Measurements from ENCODE around the gene TNNC1. TPM values are rescaled to one million over a fixed set of nuclear protein-coding genes. Genes with fewer than 3 reads are reported as not detected.
A peak's percentile ranks its signal among the peaks of the same experiment; 100 is the strongest.

The TNNC1 gene
- total and polyA plus RNA-seq, 12 donors: 1.1 to 42.0 (median 6.3) TPM

- no peak for TF ChIP-seq CTCF (IDR thresholded peaks at IDR 0.05)
- TF ChIP-seq POLR2A (IDR thresholded peaks at IDR 0.05): no peak
- Histone ChIP-seq H3K4me1 (replicated peaks in 1 of 2) (peaks cover 0 to 36% of the 10 kb centered on the region in 2 donors), H3K9me3 (replicated peaks in 1 of 3) (no peaks in the 10 kb centered on the region), H3K27ac (peak overlapping the region in 1 of 5 donors; percentile 23), H3K4me3 (no peak overlapping the region), H3K27me3 (no peaks in the 10 kb centered on the region), H3K36me3 (replicated peaks in 1 of 2) (peaks cover 0 to 98% of the 10 kb centered on the region in 2 donors)
- 89 to 98% (median 93%) methylated on average over 6 of the region's 6 CpGs for WGBS, 4 donors
- intact Hi-C loops (cut with DNase I): loop anchor here in 1 of 2 donors (10.0 kb wide), 1 partner anchor 217 kb away; no protein-coding TSS in a partner anchor
- no peak for DNase-seq
Measured at GRCh38 chr3:52477796-52478095, 23.9 kb upstream of the TNNC1 start.

DNA sequence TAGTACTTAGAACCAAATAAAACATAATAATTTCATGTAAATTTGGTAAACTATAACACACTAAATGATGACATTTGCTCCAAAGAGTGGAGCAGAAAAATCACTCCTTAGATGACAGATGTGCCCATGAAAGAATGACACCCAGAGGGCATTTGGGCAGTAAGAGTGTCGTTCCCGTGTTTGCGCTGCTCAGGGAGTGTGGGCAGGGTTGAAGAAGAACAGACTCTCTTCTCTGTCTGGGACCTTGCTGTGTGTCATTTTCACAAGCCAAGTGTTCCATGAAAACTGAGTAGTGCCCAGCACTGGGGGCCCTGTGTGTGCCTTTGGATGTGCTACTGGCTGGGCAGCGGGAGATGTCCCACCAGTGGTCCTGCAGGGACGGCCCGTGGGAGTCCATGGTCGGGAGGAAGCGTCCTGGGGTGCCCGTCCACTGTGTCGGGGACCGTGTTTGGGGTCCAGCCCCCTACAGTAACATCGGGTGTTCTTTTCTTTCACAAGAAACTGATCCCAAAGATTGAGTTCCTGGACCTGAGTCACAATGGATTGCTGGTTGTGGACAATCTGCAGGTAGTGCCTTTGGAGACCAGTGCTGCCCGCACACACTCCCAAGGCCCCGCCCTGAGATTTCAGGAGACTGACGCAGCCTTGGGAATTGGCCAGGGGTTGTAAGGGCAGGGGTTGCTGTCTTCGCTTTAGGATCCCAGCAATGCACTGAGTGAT is 23.4 kb upstream of the TNNC1 start:
- Histone ChIP-seq H3K36me3 (replicated peaks in 1 of 2) (peaks cover 0 to 98% of the 10 kb centered on the region in 2 donors), H3K27ac (peak overlapping the region in 1 of 5 donors; percentile 27), H3K9me3 (replicated peaks in 1 of 3) (no peaks in the 10 kb centered on the region), H3K4me3 (no peak overlapping the region), H3K4me1 (replicated peaks in 1 of 2) (peaks cover 0 to 39% of the 10 kb centered on the region in 2 donors), H3K27me3 (no peaks in the 10 kb centered on the region)
- no peak for DNase-seq
- no peak for TF ChIP-seq CTCF (IDR thresholded peaks at IDR 0.05)
- no peak for TF ChIP-seq POLR2A (IDR thresholded peaks at IDR 0.05)
- intact Hi-C loops (cut with DNase I): loop anchor here in 1 of 2 donors (10.0 kb wide), 1 partner anchor 218 kb away; no protein-coding TSS in a partner anchor
- WGBS, 4 donors: 89 to 94% (median 92%) methylated on average over 10 to 16 of the region's 16 CpGs

DNA sequence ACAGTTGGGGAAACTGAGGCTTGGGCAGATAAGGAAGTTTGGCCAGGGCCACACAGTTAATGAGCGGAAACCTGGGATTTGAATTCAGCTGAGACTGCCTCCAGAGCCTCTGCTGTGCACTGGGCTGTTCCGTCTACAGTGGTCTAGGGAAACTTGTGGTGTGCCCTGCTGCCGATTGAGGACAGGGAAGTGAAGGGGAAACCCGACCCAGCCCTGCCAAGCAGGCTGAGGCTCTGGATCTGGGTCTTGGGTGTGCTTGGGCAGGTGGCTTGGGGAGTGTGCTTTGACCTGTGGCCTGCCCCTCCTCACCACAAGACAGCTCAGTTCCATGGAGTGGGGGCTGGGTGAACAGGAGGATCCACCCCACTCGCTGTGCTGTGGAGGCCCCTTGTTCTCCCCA is 19.2 kb upstream of the TNNC1 start:
- TF ChIP-seq CTCF (IDR thresholded peaks at IDR 0.05) (no peak), POLR2A (IDR thresholded peaks at IDR 0.05) (no peak)
- Histone ChIP-seq H3K27me3 (no peaks in the 10 kb centered on the region), H3K4me1 (replicated peaks in 1 of 2) (peaks cover 0 to 33% of the 10 kb centered on the region in 2 donors), H3K36me3 (replicated peaks in 1 of 2) (peaks cover 0 to 73% of the 10 kb centered on the region in 2 donors), H3K4me3 (no peak overlapping the region), H3K9me3 (replicated peaks in 1 of 3) (no peaks in the 10 kb centered on the region), H3K27ac (peak overlapping the region in 2 of 5 donors; percentile 42 to 57)
- peak in 1 of 7 donors; percentile 33 for DNase-seq
- intact Hi-C loops (cut with DNase I): loop anchor here (5.0 to 10.0 kb wide), 3 partner anchors 59 to 222 kb away; partner anchors contain the start of gene NT5DC2 (in 1 of the 2)
- WGBS, 4 donors: 82 to 85% (median 82%) methylated on average over 4 to 5 of the region's 5 CpGs

DNA sequence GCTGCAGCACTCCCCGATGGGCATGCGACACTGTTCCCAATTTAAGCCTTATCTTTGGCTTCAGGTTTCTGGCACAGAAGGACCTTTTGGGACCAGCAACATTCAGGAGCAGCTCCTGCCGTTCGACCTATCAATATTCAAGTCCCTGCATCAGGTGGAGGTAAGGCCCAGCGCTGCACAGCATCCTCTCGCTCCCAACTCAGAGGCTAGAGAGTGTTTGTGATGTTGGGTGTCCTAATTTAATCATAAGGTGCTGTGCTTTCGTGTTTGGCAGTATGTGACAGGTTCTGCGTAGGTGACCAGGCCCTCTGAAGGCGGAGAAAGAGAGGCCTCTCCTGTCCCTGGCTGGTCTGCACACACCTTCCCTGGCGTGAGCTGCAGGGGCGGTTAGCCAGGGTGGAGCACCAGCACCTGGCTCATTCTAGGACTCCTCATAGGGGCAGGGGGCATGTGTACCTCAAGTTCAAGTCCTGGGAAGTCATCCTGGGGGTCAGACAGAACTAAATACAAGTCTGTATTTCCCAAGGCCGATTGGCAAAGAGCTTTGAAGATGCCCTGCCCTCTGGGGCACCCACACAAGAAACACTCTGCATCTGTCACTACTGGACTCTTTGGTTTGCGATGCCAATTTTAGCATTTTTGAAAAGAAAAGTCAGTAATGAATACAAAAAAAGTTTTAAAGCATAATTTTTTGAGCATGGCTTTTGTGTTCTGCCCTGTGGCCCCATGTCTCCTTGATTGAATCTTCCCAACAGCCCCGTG is 18.6 kb upstream of the TNNC1 start:
- Histone ChIP-seq H3K27me3 (no peaks in the 10 kb centered on the region), H3K4me1 (replicated peaks in 1 of 2) (peaks cover 0 to 39% of the 10 kb centered on the region in 2 donors), H3K9me3 (replicated peaks in 1 of 3) (no peaks in the 10 kb centered on the region), H3K4me3 (no peak overlapping the region), H3K27ac (peak overlapping the region in 3 of 5 donors; percentile 5 to 57 (median 42)), H3K36me3 (replicated peaks in 1 of 2) (peaks cover 0 to 67% of the 10 kb centered on the region in 2 donors)
- TF ChIP-seq POLR2A (IDR thresholded peaks at IDR 0.05) (no peak), CTCF (IDR thresholded peaks at IDR 0.05) (peak in 1 of 6 experiments; percentile 0)
- intact Hi-C loops (cut with DNase I): loop anchor here (5.0 to 10.0 kb wide), 3 partner anchors 60 to 222 kb away; partner anchors contain the start of gene NT5DC2 (in 1 of the 2)
- WGBS, 4 donors: 65 to 80% (median 68%) methylated on average over 12 to 14 of the region's 14 CpGs
- no peak for DNase-seq

All from adrenal gland (tissue), 12 donors.